GM23338 (cell line): ENCODE measurements around the gene SLC25A41. TPM values are rescaled to one million over a fixed set of nuclear protein-coding genes. Genes with fewer than 3 reads are reported as not detected.

ENCODE experiments used
- ATAC-seq: fragments of 200-7000 bp; cut with Tn5 transposase; 3 replicates; pipeline ENCODE4 v1.9.1; 2020
- DNase-seq: peaks from one replicate; pipeline ENCODE4 v3.0.0-alpha.2; 2015; ENCODE audit warnings: low spot score
- H2AFZ ChIP-seq: fragments of 200-600 bp; sonication (generic); 2 replicates; pipeline ENCODE4 v1.8.0; 2016; ENCODE audit warnings: antibody characterized with exemption, mild to moderate bottlenecking, moderate library complexity
- H3F3A ChIP-seq: fragments of 200-600 bp; sonication (generic); replicated peaks from 2 replicates; pipeline ENCODE4 v1.8.0; 2017; ENCODE audit warnings: antibody characterized with exemption, mixed run types, low read depth
- H3K27ac ChIP-seq: fragments of 200-600 bp; sonication (generic); 2 replicates; pipeline ENCODE4 v1.6.1; 2016; ENCODE audit warnings: low read depth
- H3K27me3 ChIP-seq: fragments of 200-600 bp; sonication (generic); 2 replicates; pipeline ENCODE4 v1.8.0; 2016; ENCODE audit warnings: mild to moderate bottlenecking, mixed run types, moderate library complexity; ENCODE audit not compliant: insufficient read depth
- H3K36me3 ChIP-seq: fragments of 200-600 bp; sonication (generic); 2 replicates; pipeline ENCODE4 v1.8.0; 2016; ENCODE audit warnings: mild to moderate bottlenecking; ENCODE audit not compliant: insufficient read depth
- H3K4me1 ChIP-seq: fragments of 200-600 bp; sonication (generic); 2 replicates; pipeline ENCODE4 v1.8.0; 2016; ENCODE audit warnings: mild to moderate bottlenecking, moderate library complexity; ENCODE audit not compliant: insufficient read depth
- H3K4me2 ChIP-seq: fragments of 200-600 bp; sonication (generic); 2 replicates; pipeline ENCODE4 v1.7.1; 2017; ENCODE audit warnings: mixed run types
- H3K4me3 ChIP-seq: fragments of 200-600 bp; sonication (generic); 2 replicates; pipeline ENCODE4 v1.6.1; 2016; ENCODE audit warnings: mixed run types
- H3K79me2 ChIP-seq: fragments of 200-600 bp; sonication (generic); replicated peaks from 2 replicates; pipeline ENCODE4 v1.8.0; 2017; ENCODE audit warnings: mild to moderate bottlenecking; ENCODE audit not compliant: insufficient read depth
- H3K9me2 ChIP-seq: fragments of 200-600 bp; sonication (generic); 2 replicates; pipeline ENCODE4 v1.8.0; 2017; ENCODE audit not compliant: insufficient read depth
- H4K20me1 ChIP-seq: fragments of 200-600 bp; sonication (generic); replicated peaks from 2 replicates; pipeline ENCODE4 v1.8.0; 2017; ENCODE audit warnings: mild to moderate bottlenecking; ENCODE audit not compliant: insufficient read depth
- H3K27ac Mint-ChIP-seq: 2 replicates; pipeline ENCODE4 v1.8.0; 2020; ENCODE audit warnings: inconsistent platforms, mild to moderate bottlenecking, moderate library complexity, mixed read lengths
- H3K27me3 Mint-ChIP-seq: 3 replicates; pipeline ENCODE4 v1.8.0; 2022; ENCODE audit warnings: low read depth, mild to moderate bottlenecking, moderate library complexity, mixed read lengths, inconsistent platforms; ENCODE audit not compliant: insufficient read depth, poor library complexity
- H3K36me3 Mint-ChIP-seq: 3 replicates; pipeline ENCODE4 v1.8.0; 2021; ENCODE audit warnings: low read depth, mild to moderate bottlenecking, inconsistent platforms, moderate library complexity, mixed read lengths
- H3K4me1 Mint-ChIP-seq: 3 replicates; pipeline ENCODE4 v1.8.0; 2020; ENCODE audit warnings: mild to moderate bottlenecking, inconsistent platforms, mixed read lengths
- H3K4me3 Mint-ChIP-seq: 3 replicates; pipeline ENCODE4 v1.8.0; 2021; ENCODE audit warnings: moderate library complexity, mild to moderate bottlenecking, inconsistent platforms, mixed read lengths
- H3K9me3 Mint-ChIP-seq: 3 replicates; pipeline ENCODE4 v1.8.0; 2020; ENCODE audit warnings: moderate library complexity, mild to moderate bottlenecking, inconsistent platforms, mixed read lengths
- CTCF ChIP-seq, 2 experiments: fragments of 200-600 bp in 1 of 2; sonication (generic) in 1 of 2; conservative IDR thresholded peaks; 2 replicates each; pipeline versions ENCODE4 v1.5.1 to v1.6.1; 2016 to 2017; ENCODE audit warnings: antibody characterized with exemption in 2 of 2, low read depth in 2 of 2, mild to moderate bottlenecking in 2 of 2, moderate library complexity in 1 of 2
- ETS1 ChIP-seq: IDR thresholded peaks from 2 replicates; pipeline ENCODE4 v1.6.1; 2016; ENCODE audit warnings: antibody characterized with exemption
- EZH2 ChIP-seq: fragments of 200-600 bp; sonication (generic); IDR thresholded peaks from one replicate; pipeline ENCODE4 v1.8.0; 2017; ENCODE audit warnings: antibody characterized with exemption, mild to moderate bottlenecking, low read depth; ENCODE audit not compliant: unreplicated experiment
- EZH2phosphoT487 ChIP-seq: fragments of 200-600 bp; sonication (generic); IDR thresholded peaks from one replicate; pipeline ENCODE4 v1.8.1; 2018; ENCODE audit warnings: antibody characterized with exemption; ENCODE audit not compliant: unreplicated experiment
- JUNB ChIP-seq: IDR thresholded peaks from one replicate; pipeline ENCODE4 v1.6.1; 2016; ENCODE audit warnings: antibody characterized with exemption; ENCODE audit not compliant: unreplicated experiment
- NANOG ChIP-seq: IDR thresholded peaks from 2 replicates; pipeline ENCODE4 v1.6.1; 2016; ENCODE audit warnings: antibody characterized with exemption, borderline replicate concordance
- POLR2AphosphoS5 ChIP-seq: IDR thresholded peaks from 2 replicates; pipeline ENCODE4 v1.6.1; 2016; ENCODE audit warnings: antibody characterized with exemption, low read depth
- REST ChIP-seq: IDR thresholded peaks from one replicate; pipeline ENCODE4 v1.6.1; 2018; ENCODE audit warnings: antibody characterized with exemption; ENCODE audit not compliant: unreplicated experiment
- ZNF114 ChIP-seq: fragments of 250-450 bp; sonication (Bioruptor Pico); IDR thresholded peaks from 2 replicates; pipeline ENCODE4 v1.5.0; 2020; ENCODE audit warnings: mild to moderate bottlenecking, moderate library complexity
- ZNF331 ChIP-seq: fragments of 250-450 bp; sonication (Bioruptor Pico); IDR thresholded peaks from 2 replicates; pipeline ENCODE4 v1.5.0; 2020; ENCODE audit warnings: low read depth, mild to moderate bottlenecking, moderate library complexity
- ZNF462 ChIP-seq: fragments of 250-450 bp; sonication (Bioruptor Pico); IDR thresholded peaks from 2 replicates; pipeline ENCODE4 v1.5.0; 2020; ENCODE audit warnings: mild to moderate bottlenecking, moderate library complexity
- polyA plus RNA-seq: library from polyadenylated mRNA; unstranded; fragments of >200 nt; fragmentation: Nextera tagmentation; extraction: Ambion mirVana; gene quantifications from 2 replicates; pipeline ENCODE4 v1.2.1, GENCODE V29; 2016
- total RNA-seq: library from RNA; depleted of rRNA; stranded (reverse); fragments of >200 nt; shearing (Covaris generic); gene quantifications from 2 replicates; pipeline ENCODE4 v1.2.3, GENCODE V29; 2014

Gene SLC25A41
- total and polyA plus RNA-seq, 2 experiments from 2014 or later = 0.24 to 0.35 TPM

- Mint-ChIP-seq H3K9me3 (peaks cover 2% of the 10 kb centered on the region; the same call in 1 of the 3 replicates), H3K27me3 (peaks cover 3% of the 10 kb centered on the region), H3K36me3 (peaks cover 8% of the 10 kb centered on the region), H3K4me1 (no peaks in the 10 kb centered on the region), H3K27ac (no peak overlapping the region), H3K4me3 (no peak overlapping the region)
- Histone ChIP-seq H3K27me3 (no peaks in the 10 kb centered on the region), H3K79me2 (no peaks in the 10 kb centered on the region), H2AFZ (no peak overlapping the region), H3K36me3 (no peaks in the 10 kb centered on the region), H3K27ac (no peak overlapping the region), H3K9me2 (no peaks in the 10 kb centered on the region), H4K20me1 (no peaks in the 10 kb centered on the region; the same call in 1 of the 2 replicates), H3K4me1 (no peaks in the 10 kb centered on the region), H3F3A (no peaks in the 10 kb centered on the region), H3K4me3 (no peak overlapping the region), H3K4me2 (no peak overlapping the region)
- ATAC-seq = no peak
- no peak for TF ChIP-seq ZNF114 (CRISPR knock-in tag)
- no peak for TF ChIP-seq POLR2AphosphoS5
- no peak for TF ChIP-seq ZNF331 (CRISPR knock-in tag)
- TF ChIP-seq EZH2 = no peak
- no peak for TF ChIP-seq JUNB
- no peak for TF ChIP-seq EZH2phosphoT487
- no peak for TF ChIP-seq ETS1
- no peak for TF ChIP-seq CTCF (conservative IDR thresholded peaks at IDR 0.05; ENCODE audit: low read depth in 2 of 2)
- TF ChIP-seq REST = no peak
- no peak for TF ChIP-seq ZNF462 (CRISPR knock-in tag)
- TF ChIP-seq NANOG = no peak
- DNase-seq = no peak
Observed at GRCh38 chr19:6443986-6444385, 10.4 kb upstream of the SLC25A41 start.
